ENCODE measurements around the gene SH3YL1. TPM values are rescaled to one million over a fixed set of nuclear protein-coding genes. Genes with fewer than 3 reads are reported as not detected.

Gene SH3YL1
- total RNA-seq, 1 donor from 2014 or later, result 24.8 TPM

DNA sequence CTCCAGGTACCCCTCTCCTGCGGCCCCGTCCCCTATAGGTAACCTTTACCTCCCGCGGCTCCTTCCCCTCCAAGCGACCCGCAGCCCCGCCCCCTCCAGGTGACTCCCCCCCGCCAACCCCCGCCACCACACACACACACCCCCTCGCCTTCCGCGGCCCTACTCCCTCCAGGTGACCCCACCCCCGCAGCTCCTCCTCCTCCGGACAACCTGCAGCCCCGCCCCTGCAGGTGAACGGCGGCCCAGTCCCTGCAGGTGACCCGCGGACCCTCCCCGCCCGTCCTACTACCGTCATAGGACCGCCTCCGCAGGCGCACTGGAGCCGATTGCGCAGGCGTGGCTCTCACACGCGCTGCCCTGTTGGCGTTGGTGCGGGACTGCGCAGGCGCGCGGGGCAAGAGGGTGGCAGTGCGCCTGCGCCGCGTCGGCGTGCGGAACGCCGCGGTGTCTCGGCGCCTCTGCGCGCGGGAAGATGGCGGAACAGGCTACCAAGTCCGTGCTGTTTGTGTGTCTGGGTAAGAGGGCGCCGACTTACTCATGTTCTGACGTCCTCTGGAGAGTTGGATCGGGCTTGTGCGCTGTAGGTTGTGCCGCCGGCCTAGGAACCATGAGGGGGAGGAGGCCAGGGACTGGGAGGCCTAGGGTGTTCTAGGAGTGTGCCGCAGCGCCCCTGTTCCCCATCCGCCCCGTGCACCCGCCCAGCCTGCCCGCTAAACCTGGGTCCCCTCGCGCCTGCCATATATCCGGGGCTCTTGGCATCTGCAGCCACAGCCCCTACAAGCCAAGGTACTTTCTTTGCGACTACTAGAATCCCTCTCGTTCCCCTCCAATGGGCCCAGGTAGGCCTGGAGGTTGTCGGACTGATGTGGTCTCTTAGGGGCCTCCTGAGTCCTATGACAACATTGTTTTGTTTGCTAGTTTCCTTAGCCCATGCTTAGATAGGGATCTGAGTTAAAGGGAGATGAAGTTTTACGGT lies 949 bp upstream of the SH3YL1 start, which contains the start of gene ACP1:
TSS of gene ACP1 (plus strand) at position 455 of the 976 bp plus-strand sequence. CDS start at position 473, 18 bp downstream.
- no peak for DNase-seq (ENCODE audit: low read depth)
- H3K4me3 ChIP-seq (ENCODE audit: low read depth, low read length), result peak within 1 kb of the TSS; percentile 89
- no peak for TF ChIP-seq CTCF (conservative IDR thresholded peaks at IDR 0.05; ENCODE audit: low read depth, low read length)

GRCh38 chr2:263022-263738 lies 652 bp downstream of the SH3YL1 start:
- no peak for DNase-seq (ENCODE audit: low read depth)
- no peak for TF ChIP-seq CTCF (conservative IDR thresholded peaks at IDR 0.05; ENCODE audit: low read depth, low read length)
- H3K4me3 ChIP-seq (ENCODE audit: low read depth, low read length), result peak overlapping the region; percentile 89

- peak overlapping the region; percentile 10 for H3K4me3 ChIP-seq (ENCODE audit: low read depth, low read length)
- no peak for TF ChIP-seq CTCF (conservative IDR thresholded peaks at IDR 0.05; ENCODE audit: low read depth, low read length)
- DNase-seq (ENCODE audit: low read depth), result no peak
Measured at GRCh38 chr2:262117-262516, 1.7 kb downstream of the SH3YL1 start.

DNA sequence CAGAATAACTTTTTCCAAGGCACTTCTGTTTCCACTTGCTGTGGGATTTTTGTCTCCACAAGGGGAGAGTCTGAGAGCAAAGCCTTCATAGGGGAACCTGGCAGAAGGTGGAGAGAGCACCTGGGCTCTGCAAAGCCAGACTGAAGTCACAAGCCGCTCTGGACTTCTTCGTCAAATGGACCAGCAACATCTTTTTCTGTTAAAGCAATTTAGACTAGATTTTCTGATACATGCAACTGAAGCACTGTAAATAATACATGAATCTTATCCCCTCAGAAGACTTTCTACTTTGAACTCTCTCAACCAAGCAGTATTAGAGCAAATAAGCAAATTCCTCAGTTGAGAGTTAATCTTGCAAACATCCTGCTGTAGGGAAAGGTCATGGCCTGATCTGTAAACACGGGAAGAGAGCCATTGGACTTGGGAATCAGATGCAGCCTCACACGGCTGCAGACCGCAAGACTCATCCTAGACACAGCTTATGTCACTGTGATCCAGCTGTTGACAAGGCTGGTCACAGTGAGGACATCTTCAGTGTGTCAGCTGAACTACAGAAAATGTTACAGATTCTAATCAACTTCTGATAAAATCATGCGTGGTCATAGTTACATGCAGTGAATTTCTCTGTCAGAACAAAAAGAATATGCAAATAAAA lies 3.2 kb downstream of the SH3YL1 start:
- TF ChIP-seq CTCF (conservative IDR thresholded peaks at IDR 0.05; ENCODE audit: low read depth, low read length), result no peak
- DNase-seq (ENCODE audit: low read depth), result no peak
- no peak overlapping the region for H3K4me3 ChIP-seq (ENCODE audit: low read depth, low read length)

- TF ChIP-seq CTCF (conservative IDR thresholded peaks at IDR 0.05; ENCODE audit: low read depth, low read length), result no peak
- no peak for DNase-seq (ENCODE audit: low read depth)
- no peak overlapping the region for H3K4me3 ChIP-seq (ENCODE audit: low read depth, low read length)
Measured at GRCh38 chr2:259789-260331, 4.0 kb downstream of the SH3YL1 start.

DNA sequence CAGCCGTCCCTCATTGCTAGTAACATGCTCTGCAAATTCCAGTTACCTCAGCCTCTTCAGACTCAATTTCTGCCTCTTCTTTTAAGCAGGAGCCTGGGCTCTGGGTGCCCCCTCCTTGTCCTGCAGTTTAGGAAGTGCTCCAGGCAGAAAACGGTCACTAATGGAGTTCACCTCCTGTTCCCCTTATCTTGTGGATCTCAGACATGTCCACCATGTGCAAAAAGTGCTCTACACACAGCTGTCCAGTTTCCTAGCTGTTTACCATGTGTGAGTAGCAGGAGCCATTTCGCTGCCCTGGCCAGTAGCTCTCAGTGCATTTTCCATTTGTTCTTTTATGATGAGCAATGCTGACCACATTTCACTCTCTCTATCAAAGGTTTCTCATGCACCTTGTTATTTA lies 4.9 kb downstream of the SH3YL1 start:
- no peak for TF ChIP-seq CTCF (conservative IDR thresholded peaks at IDR 0.05; ENCODE audit: low read depth, low read length)
- no peak for DNase-seq (ENCODE audit: low read depth)
- no peak overlapping the region for H3K4me3 ChIP-seq (ENCODE audit: low read depth, low read length)
